ENCODE results near the gene SLC1A5.

DNA sequence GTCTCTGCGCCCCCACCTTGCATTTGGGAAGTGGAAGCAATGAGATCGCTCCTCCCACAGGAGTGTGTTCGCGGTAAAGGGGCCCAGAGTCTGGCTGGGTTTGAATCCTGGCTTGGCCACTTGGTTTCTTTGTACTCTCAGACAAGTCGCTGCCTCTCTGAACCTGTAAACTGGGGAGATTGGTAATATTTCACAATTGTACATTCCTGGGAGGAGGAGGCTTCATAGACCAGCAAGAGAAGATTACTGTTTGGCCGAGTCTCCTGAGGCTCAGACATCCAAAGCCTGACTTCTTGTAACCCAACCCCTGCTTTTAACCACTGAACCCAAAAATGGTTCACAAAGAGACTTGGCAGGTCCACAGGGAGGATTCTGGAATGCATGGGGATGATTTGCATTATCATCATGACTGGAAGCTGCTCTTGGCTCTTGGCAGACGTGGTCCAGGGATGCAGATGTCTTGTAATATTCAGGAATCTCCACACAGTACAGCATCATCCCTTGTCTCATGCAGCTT, 28.5 kb downstream of the SLC1A5 start:
- TF ChIP-seq CTCF (IDR thresholded peaks at IDR 0.05) (no peak), GABPB1 (CRISPR knock-in tag; IDR thresholded peaks at IDR 0.05) (no peak), MYBL2 (CRISPR knock-in tag; IDR thresholded peaks at IDR 0.05) (no peak)
- TF ChIP-seq, protein P1, sequence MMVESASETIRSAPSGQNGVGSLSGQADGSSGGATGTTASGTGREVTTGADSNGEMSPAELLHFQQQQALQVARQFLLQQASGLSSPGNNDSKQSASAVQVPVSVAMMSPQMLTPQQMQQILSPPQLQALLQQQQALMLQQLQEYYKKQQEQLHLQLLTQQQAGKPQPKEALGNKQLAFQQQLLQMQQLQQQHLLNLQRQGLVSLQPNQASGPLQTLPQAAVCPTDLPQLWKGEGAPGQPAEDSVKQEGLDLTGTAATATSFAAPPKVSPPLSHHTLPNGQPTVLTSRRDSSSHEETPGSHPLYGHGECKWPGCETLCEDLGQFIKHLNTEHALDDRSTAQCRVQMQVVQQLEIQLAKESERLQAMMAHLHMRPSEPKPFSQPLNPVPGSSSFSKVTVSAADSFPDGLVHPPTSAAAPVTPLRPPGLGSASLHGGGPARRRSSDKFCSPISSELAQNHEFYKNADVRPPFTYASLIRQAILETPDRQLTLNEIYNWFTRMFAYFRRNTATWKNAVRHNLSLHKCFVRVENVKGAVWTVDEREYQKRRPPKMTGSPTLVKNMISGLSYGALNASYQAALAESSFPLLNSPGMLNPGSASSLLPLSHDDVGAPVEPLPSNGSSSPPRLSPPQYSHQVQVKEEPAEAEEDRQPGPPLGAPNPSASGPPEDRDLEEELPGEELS (CRISPR knock-in tag; IDR thresholded peaks at IDR 0.05), result no peak
